GM12878 (cell line): ENCODE measurements around the gene FCRLB. TPM values are rescaled to one million over a fixed set of nuclear protein-coding genes. Genes with fewer than 3 reads are reported as not detected.

ENCODE experiments used
- BCL3 ChIP-seq: IDR thresholded peaks from 2 replicates; pipeline ENCODE4 v1.6.1; 2011; ENCODE audit warnings: borderline replicate concordance, low read depth, mild to moderate bottlenecking, moderate library complexity, low read length; ENCODE audit not compliant: insufficient read depth, poor library complexity, severe bottlenecking
- BCLAF1 ChIP-seq: fragments of 450-650 bp; IDR thresholded peaks from 2 replicates; pipeline ENCODE4 v1.6.1; 2017; ENCODE audit warnings: antibody characterized with exemption, mild to moderate bottlenecking, moderate library complexity
- BHLHE40 ChIP-seq, 2 experiments: fragments of 450-650 bp in 1 of 2; IDR thresholded peaks; 2 replicates each; pipeline ENCODE4 v1.6.1; 2011 to 2017; ENCODE audit warnings: low read depth in 2 of 2, borderline replicate concordance in 1 of 2, improper control_type of control experiment in 1 of 2, low read length in 1 of 2, mild to moderate bottlenecking in 1 of 2
- CBX5 ChIP-seq: sonication (generic); IDR thresholded peaks from 2 replicates; pipeline ENCODE4 v1.6.1; 2016; ENCODE audit warnings: low read depth, moderate library complexity, mild to moderate bottlenecking, inconsistent platforms
- ETV6 ChIP-seq, 2 experiments: fragments of 450-650 bp in 1 of 2; IDR thresholded peaks in 1 of 2; conservative IDR thresholded peaks in 1 of 2; 2 replicates each; pipeline ENCODE4 v1.6.1; 2014; ENCODE audit warnings: antibody characterized with exemption in 1 of 2, borderline replicate concordance in 1 of 2, low read depth in 1 of 2, mild to moderate bottlenecking in 1 of 2, moderate library complexity in 1 of 2
- LARP7 ChIP-seq: fragments of 450-650 bp; IDR thresholded peaks from 2 replicates; pipeline ENCODE4 v1.6.1; 2017; ENCODE audit warnings: mild to moderate bottlenecking
- MTA2 ChIP-seq: fragments of 450-650 bp; IDR thresholded peaks from 2 replicates; pipeline ENCODE4 v1.6.1; 2016; ENCODE audit warnings: low read depth, mild to moderate bottlenecking, moderate library complexity
- MXI1 ChIP-seq: fragments of 150-350 bp; IDR thresholded peaks from 2 replicates; pipeline ENCODE4 v1.6.1; 2011; ENCODE audit warnings: low read depth, mild to moderate bottlenecking, inconsistent platforms, low read length, improper control_type of control experiment
- MYC ChIP-seq: IDR thresholded peaks from 2 replicates; pipeline ENCODE4 v1.6.1; 2011; ENCODE audit warnings: mild to moderate bottlenecking, low read length, moderate library complexity, inconsistent platforms; ENCODE audit not compliant: insufficient read depth, insufficient replicate concordance, insufficient read length, severe bottlenecking
- NR2C2 ChIP-seq: IDR thresholded peaks from 2 replicates; pipeline ENCODE4 v1.6.1; 2011; ENCODE audit warnings: borderline replicate concordance, low read depth; ENCODE audit not compliant: control insufficient read depth, insufficient read length
- PAX8 ChIP-seq: fragments of 450-650 bp; IDR thresholded peaks from 2 replicates; pipeline ENCODE4 v1.6.1; 2017; ENCODE audit warnings: mild to moderate bottlenecking, moderate library complexity
- PKNOX1 ChIP-seq: fragments of 450-650 bp; IDR thresholded peaks from 2 replicates; pipeline ENCODE4 v1.6.1; 2016; ENCODE audit warnings: mild to moderate bottlenecking
- RELB ChIP-seq: fragments of 450-650 bp; IDR thresholded peaks from 2 replicates; pipeline ENCODE4 v1.6.1; 2017; ENCODE audit warnings: low read depth, mild to moderate bottlenecking, moderate library complexity
- SIN3A ChIP-seq: IDR thresholded peaks from 2 replicates; pipeline ENCODE4 v1.6.1; 2012; ENCODE audit warnings: low read depth, low read length, improper control_type of control experiment
- SREBF1 ChIP-seq: IDR thresholded peaks from 2 replicates; pipeline ENCODE4 v1.6.1; 2012; ENCODE audit warnings: mild to moderate bottlenecking, low read length
- ZNF24 ChIP-seq: fragments of 450-650 bp; IDR thresholded peaks from 2 replicates; pipeline ENCODE4 v1.6.1; 2017; ENCODE audit warnings: antibody characterized with exemption, mild to moderate bottlenecking
- ZNF687 ChIP-seq: fragments of 450-650 bp; IDR thresholded peaks from 2 replicates; pipeline ENCODE4 v1.6.1; 2017; ENCODE audit warnings: mild to moderate bottlenecking, moderate library complexity
- polyA plus RNA-seq, 11 experiments: library from polyadenylated mRNA; depleted of rRNA in 4 of 11; unstranded in 6 of 11; stranded (reverse) in 5 of 11; fragments of >200 nt; fragmentation: Nextera tagmentation in 4 of 11; fragmentation: Illumina TruSeq in 1 of 11; extraction: Ambion mirVana in 4 of 11; extraction: Trizol in 1 of 11; gene quantifications; 1 replicate in 1 of 11; 2 replicates in 10 of 11; pipeline versions ENCODE4 v1.2.1 to v1.2.3, GENCODE V29; 2011 to 2016; ENCODE audit warnings: inconsistent platforms in 2 of 11, missing spikeins in 2 of 11, low read depth in 1 of 11
- total RNA-seq, 4 experiments: library from RNA; depleted of rRNA in 3 of 4; stranded (reverse); fragments of >200 nt in 3 of 4; fragmentation: Illumina TruSeq in 1 of 4; extraction: Trizol in 1 of 4; gene quantifications; 2 replicates each; pipeline versions ENCODE4 v1.2.1 to v1.2.3, GENCODE V29; 2013 to 2021

The FCRLB gene
- total and polyA plus RNA-seq, 10 of the 15 experiments (the other 5 are each of a cell fraction or from before 2014, with no cell fraction given), result 0.55 to 11.7 (median 5.6) TPM

- TF ChIP-seq SREBF1, result no peak
- no peak for TF ChIP-seq ZNF24
- TF ChIP-seq SIN3A, result no peak
- TF ChIP-seq ETV6 (conservative IDR thresholded peaks at IDR 0.05 in 1 of 2, IDR thresholded peaks at IDR 0.05 in 1 of 2; ENCODE audit: borderline replicate concordance in 1 of 2, low read depth in 1 of 2), result no peak
- TF ChIP-seq ZNF687, result peak; percentile 22
- TF ChIP-seq CBX5, result 0 out of 2 replicates have a peak, but pooled peaks have one; percentile 25
- TF ChIP-seq MXI1, result peak; percentile 76
- TF ChIP-seq LARP7, result peak; percentile 76; the same call in 1 of the 2 replicates
- peak; percentile 47 to 89; a peak in 3 of 4 replicates for TF ChIP-seq BHLHE40 (IDR thresholded peaks at IDR 0.05; ENCODE audit: borderline replicate concordance in 1 of 2, low read depth in 2 of 2, low read length in 1 of 2)
- no peak for TF ChIP-seq BCL3
- no peak for TF ChIP-seq PKNOX1
- no peak for TF ChIP-seq MYC
- TF ChIP-seq RELB, result peak; percentile 65; the same call in 1 of the 2 replicates
- no peak for TF ChIP-seq PAX8
- 0 out of 2 replicates have a peak, but pooled peaks have one; percentile 44 for TF ChIP-seq MTA2
- TF ChIP-seq NR2C2, result no peak
- TF ChIP-seq BCLAF1, result no peak
Observed at GRCh38 chr1:161727256-161727924, 6.0 kb downstream of the FCRLB start (continued).
